ENCODE results near the gene LCMT1. TPM values are rescaled to one million over a fixed set of nuclear protein-coding genes. Genes with fewer than 3 reads are reported as not detected.

LCMT1 gene
- total RNA-seq, 5 donors from 2014 or later (not counting 1 experiment from before 2014, with no cell fraction given), result 35.7 to 42.9 (median 36.0) TPM

- Histone ChIP-seq H3K4me1 (ENCODE audit: control insufficient read depth in 1 of 2, extremely low read depth in 1 of 2, insufficient read depth in 2 of 2, low read length in 2 of 2) (no peaks in the 10 kb centered on the region), H3K36me3 (ENCODE audit: control insufficient read depth in 2 of 2, extremely low read depth in 1 of 2, insufficient read depth in 1 of 2, low read length in 1 of 2) (no peaks in the 10 kb centered on the region), H3K27ac (ENCODE audit: low read length) (no peak overlapping the region), H3K27me3 (replicated peaks in 1 of 2; ENCODE audit: control insufficient read depth in 2 of 2, extremely low read depth in 1 of 2, insufficient read depth in 2 of 2, low read length in 1 of 2) (peaks cover 0 to 7% of the 10 kb centered on the region in 2 experiments), H3K9me3 (no peaks in the 10 kb centered on the region), H3K4me3 (ENCODE audit: control insufficient read depth in 1 of 2, extremely low read depth in 1 of 2, low read length in 1 of 2) (no peak overlapping the region)
- Mint-ChIP-seq H3K4me3 (no peak overlapping the region), H3K36me3 (no peaks in the 10 kb centered on the region), H3K9me3 (no peaks in the 10 kb centered on the region), H3K27me3 (no peaks in the 10 kb centered on the region), H3K27ac (no peak overlapping the region), H3K4me1 (no peaks in the 10 kb centered on the region)
- ChIA-PET CTCF (no interaction called here), POLR2A (no interaction called here)
- DNase-seq (no peak), ATAC-seq (replicated peaks in 1 of 4) (no peak)
- WGBS (ENCODE audit: insufficient coverage), result 100% methylated on average over 1 of the region's 2 CpGs
Observed at GRCh38 chr16:25212636-25213035, 101.1 kb downstream of the LCMT1 start.

GRCh38 chr16:25213709-25214397 lies 102.3 kb downstream of the LCMT1 start:
- DNase-seq, result no peak
- POLR2A ChIA-PET, result no interaction called here

GRCh38 chr16:25217112-25217511 lies 105.6 kb downstream of the LCMT1 start:
- Mint-ChIP-seq H3K4me3 (no peak overlapping the region), H3K36me3 (no peaks in the 10 kb centered on the region), H3K27me3 (peaks cover 0 to 7% of the 10 kb centered on the region in 2 donors), H3K27ac (no peak overlapping the region), H3K4me1 (no peaks in the 10 kb centered on the region), H3K9me3 (no peaks in the 10 kb centered on the region)
- WGBS (ENCODE audit: insufficient coverage), result 92% methylated on average over 16 of the region's 17 CpGs
- H3K4me3 ChIP-seq (ENCODE audit: control insufficient read depth in 1 of 2, extremely low read depth in 1 of 2, low read length in 1 of 2), result no peak overlapping the region
- H3K9me3 ChIP-seq, result no peaks in the 10 kb centered on the region
- POLR2A ChIA-PET, result no interaction called here
- no peaks in the 10 kb centered on the region for H3K36me3 ChIP-seq (ENCODE audit: control insufficient read depth in 2 of 2, extremely low read depth in 1 of 2, insufficient read depth in 1 of 2, low read length in 1 of 2)
- ATAC-seq (replicated peaks in 1 of 4) (no peak), DNase-seq (no peak)
- CTCF ChIA-PET, result no interaction called here
- no peak overlapping the region for H3K27ac ChIP-seq (ENCODE audit: low read length)
- peaks cover 0 to 9% of the 10 kb centered on the region in 2 experiments for H3K27me3 ChIP-seq (replicated peaks in 1 of 2; ENCODE audit: control insufficient read depth in 2 of 2, extremely low read depth in 1 of 2, insufficient read depth in 2 of 2, low read length in 1 of 2)
- H3K4me1 ChIP-seq (ENCODE audit: control insufficient read depth in 1 of 2, extremely low read depth in 1 of 2, insufficient read depth in 2 of 2, low read length in 2 of 2), result no peaks in the 10 kb centered on the region

More at GRCh38 chr16:25213709-25214397, 102.3 kb downstream of the LCMT1 start:
- H3K9me3 ChIP-seq, result no peaks in the 10 kb centered on the region
- no peaks in the 10 kb centered on the region for H3K36me3 ChIP-seq (ENCODE audit: control insufficient read depth in 2 of 2, extremely low read depth in 1 of 2, insufficient read depth in 1 of 2, low read length in 1 of 2)
- peaks cover 0 to 9% of the 10 kb centered on the region in 2 experiments for H3K27me3 ChIP-seq (replicated peaks in 1 of 2; ENCODE audit: control insufficient read depth in 2 of 2, extremely low read depth in 1 of 2, insufficient read depth in 2 of 2, low read length in 1 of 2)
- no peaks in the 10 kb centered on the region for H3K36me3 Mint-ChIP-seq
- no peaks in the 10 kb centered on the region for H3K4me1 Mint-ChIP-seq
- CTCF ChIA-PET, result interaction anchor here in 1 of 2 donors (1.6 kb wide), 1 partner anchor 20 kb away, joined by 4 read pairs; no protein-coding TSS in a partner anchor
- no peaks in the 10 kb centered on the region for H3K4me1 ChIP-seq (ENCODE audit: control insufficient read depth in 1 of 2, extremely low read depth in 1 of 2, insufficient read depth in 2 of 2, low read length in 2 of 2)
- H3K4me3 Mint-ChIP-seq, result no peak overlapping the region
- no peak overlapping the region for H3K27ac Mint-ChIP-seq
- no peaks in the 10 kb centered on the region for H3K9me3 Mint-ChIP-seq
- H3K4me3 ChIP-seq (ENCODE audit: control insufficient read depth in 1 of 2, extremely low read depth in 1 of 2, low read length in 1 of 2), result no peak overlapping the region
- no peak overlapping the region for H3K27ac ChIP-seq (ENCODE audit: low read length)
- ATAC-seq (replicated peaks in 1 of 4), result no peak
- H3K27me3 Mint-ChIP-seq, result peaks cover 0 to 7% of the 10 kb centered on the region in 2 donors
- 100% methylated on average over 1 of the region's 6 CpGs for WGBS (ENCODE audit: insufficient coverage)

DNA sequence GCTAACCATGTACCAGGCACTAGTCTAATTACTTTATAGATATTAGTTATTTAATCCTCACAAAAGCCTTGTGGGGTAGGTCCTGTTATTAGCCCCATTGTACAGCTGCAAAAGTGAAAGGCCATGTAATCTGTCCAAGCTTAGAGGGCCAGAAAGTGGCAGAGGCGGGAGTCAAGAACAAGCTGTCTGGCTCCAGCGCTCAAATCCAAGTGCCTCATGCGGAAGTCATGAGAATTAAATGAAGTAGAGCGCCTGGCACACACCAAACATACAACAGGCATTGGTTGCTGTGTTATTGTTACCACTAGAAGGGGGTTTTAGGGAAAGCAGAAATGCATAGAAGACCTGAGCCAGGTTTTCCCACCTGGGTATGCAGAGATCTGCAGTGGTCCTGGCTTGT lies 106.4 kb downstream of the LCMT1 start:
- ATAC-seq (replicated peaks in 1 of 4) (no peak), DNase-seq (no peak)
- H3K27ac Mint-ChIP-seq, result no peak overlapping the region
- peaks cover 0 to 9% of the 10 kb centered on the region in 2 experiments for H3K27me3 ChIP-seq (replicated peaks in 1 of 2; ENCODE audit: control insufficient read depth in 2 of 2, extremely low read depth in 1 of 2, insufficient read depth in 2 of 2, low read length in 1 of 2)
- ChIA-PET POLR2A (no interaction called here), CTCF (interaction anchor here in 1 of 2 donors (0.6 to 1.1 kb wide), 2 partner anchors 9 to 631 kb away, joined by 3 read pairs; no protein-coding TSS in a partner anchor)
- no peaks in the 10 kb centered on the region for H3K36me3 Mint-ChIP-seq
- H3K4me3 Mint-ChIP-seq, result no peak overlapping the region
- H3K4me3 ChIP-seq (ENCODE audit: control insufficient read depth in 1 of 2, extremely low read depth in 1 of 2, low read length in 1 of 2), result no peak overlapping the region
- H3K4me1 ChIP-seq (ENCODE audit: control insufficient read depth in 1 of 2, extremely low read depth in 1 of 2, insufficient read depth in 2 of 2, low read length in 2 of 2), result no peaks in the 10 kb centered on the region
- no CpG with 5 or more reads among the region's 4 CpGs for WGBS (ENCODE audit: insufficient coverage)
- no peaks in the 10 kb centered on the region for H3K9me3 Mint-ChIP-seq
- H3K27me3 Mint-ChIP-seq, result peaks cover 0 to 7% of the 10 kb centered on the region in 2 donors
- H3K36me3 ChIP-seq (ENCODE audit: control insufficient read depth in 2 of 2, extremely low read depth in 1 of 2, insufficient read depth in 1 of 2, low read length in 1 of 2), result no peaks in the 10 kb centered on the region
- no peaks in the 10 kb centered on the region for H3K9me3 ChIP-seq
- no peaks in the 10 kb centered on the region for H3K4me1 Mint-ChIP-seq
- no peak overlapping the region for H3K27ac ChIP-seq (ENCODE audit: low read length)

- Histone ChIP-seq H3K4me1 (ENCODE audit: control insufficient read depth in 1 of 2, extremely low read depth in 1 of 2, insufficient read depth in 2 of 2, low read length in 2 of 2) (no peaks in the 10 kb centered on the region), H3K9me3 (no peaks in the 10 kb centered on the region), H3K27me3 (replicated peaks in 1 of 2; ENCODE audit: control insufficient read depth in 2 of 2, extremely low read depth in 1 of 2, insufficient read depth in 2 of 2, low read length in 1 of 2) (peaks cover 0 to 9% of the 10 kb centered on the region in 2 experiments), H3K36me3 (ENCODE audit: control insufficient read depth in 2 of 2, extremely low read depth in 1 of 2, insufficient read depth in 1 of 2, low read length in 1 of 2) (no peaks in the 10 kb centered on the region), H3K27ac (ENCODE audit: low read length) (no peak overlapping the region), H3K4me3 (ENCODE audit: control insufficient read depth in 1 of 2, extremely low read depth in 1 of 2, low read length in 1 of 2) (no peak overlapping the region)
- H3K4me3 Mint-ChIP-seq, result no peak overlapping the region
- H3K36me3 Mint-ChIP-seq, result no peaks in the 10 kb centered on the region
- peaks cover 0 to 7% of the 10 kb centered on the region in 2 donors for H3K27me3 Mint-ChIP-seq
- H3K4me1 Mint-ChIP-seq, result no peaks in the 10 kb centered on the region
- WGBS (ENCODE audit: insufficient coverage), result 85% methylated on average over 2 of the region's 3 CpGs
- CTCF ChIA-PET, result no interaction called here
- ATAC-seq (replicated peaks in 1 of 4), result no peak
- POLR2A ChIA-PET, result no interaction called here
- H3K9me3 Mint-ChIP-seq, result no peaks in the 10 kb centered on the region
- DNase-seq, result no peak
- H3K27ac Mint-ChIP-seq, result no peak overlapping the region
Observed at GRCh38 chr16:25219070-25219737, 107.7 kb downstream of the LCMT1 start.

GRCh38 chr16:25222959-25223358 lies 111.4 kb downstream of the LCMT1 start:
- no peak overlapping the region for H3K4me3 ChIP-seq (ENCODE audit: control insufficient read depth in 1 of 2, extremely low read depth in 1 of 2, low read length in 1 of 2)
- H3K4me1 ChIP-seq (ENCODE audit: control insufficient read depth in 1 of 2, extremely low read depth in 1 of 2, insufficient read depth in 2 of 2, low read length in 2 of 2), result peaks cover 0 to 5% of the 10 kb centered on the region in 2 experiments
- no peak overlapping the region for H3K27ac ChIP-seq (ENCODE audit: low read length)
- Mint-ChIP-seq H3K9me3 (no peaks in the 10 kb centered on the region), H3K27ac (no peak overlapping the region), H3K4me3 (no peak overlapping the region), H3K36me3 (no peaks in the 10 kb centered on the region), H3K4me1 (no peaks in the 10 kb centered on the region), H3K27me3 (peaks cover 0 to 6% of the 10 kb centered on the region in 2 donors)
- H3K27me3 ChIP-seq (replicated peaks in 1 of 2; ENCODE audit: control insufficient read depth in 2 of 2, extremely low read depth in 1 of 2, insufficient read depth in 2 of 2, low read length in 1 of 2), result peaks cover 0 to 2% of the 10 kb centered on the region in 2 experiments
- no peak for ATAC-seq (replicated peaks in 1 of 4)
- no peak for DNase-seq
- CTCF ChIA-PET, result interaction anchor here (0.7 to 0.8 kb wide), 4 partner anchors 9 to 1127 kb away, joined by 3 read pairs; no protein-coding TSS in a partner anchor
- WGBS (ENCODE audit: insufficient coverage), result 82% methylated on average over 4 of the region's 8 CpGs
- H3K36me3 ChIP-seq (ENCODE audit: control insufficient read depth in 2 of 2, extremely low read depth in 1 of 2, insufficient read depth in 1 of 2, low read length in 1 of 2), result no peaks in the 10 kb centered on the region
- POLR2A ChIA-PET, result no interaction called here
- no peaks in the 10 kb centered on the region for H3K9me3 ChIP-seq

Data from T-cell (primary cell).